GM21381 (cell line): ENCODE results near the gene CTXND1.

Experiments
- ATAC-seq: cut with Tn5 transposase; IDR thresholded peaks from one replicate; pipeline ENCODE4 v1.9.1; 2021; ENCODE audit warnings: mild to moderate bottlenecking, moderate library complexity; ENCODE audit not compliant: unreplicated experiment

The CTXND1 gene

DNA sequence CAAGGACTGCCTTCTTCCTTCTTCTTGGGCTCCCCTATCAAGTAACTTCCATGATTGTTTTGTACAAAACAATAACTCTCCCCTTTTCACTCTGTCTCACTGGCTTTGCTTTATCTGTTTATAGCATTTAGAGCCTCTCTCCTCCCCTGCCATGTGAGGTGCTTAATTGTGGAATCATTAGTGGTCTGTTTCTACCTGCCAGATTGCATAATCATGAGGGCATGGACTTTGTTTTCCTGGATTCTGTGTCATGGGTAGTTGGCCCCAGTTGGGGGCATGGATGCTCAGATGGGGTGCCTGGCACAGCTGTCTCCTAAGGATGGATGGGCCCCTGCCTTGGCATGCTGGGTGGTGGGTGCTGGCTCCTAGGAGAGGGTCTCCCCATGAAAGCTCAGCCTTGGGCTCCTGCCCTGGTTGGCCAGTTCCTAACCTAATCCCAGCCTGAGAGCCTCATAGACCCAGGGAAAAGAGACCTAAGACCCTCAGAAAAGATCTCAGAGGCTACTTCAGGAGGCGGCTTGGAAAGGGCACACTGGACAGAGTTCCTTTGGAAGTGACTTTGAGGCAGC lies 8.0 kb upstream of the CTXND1 start:
- no peak for ATAC-seq

DNA sequence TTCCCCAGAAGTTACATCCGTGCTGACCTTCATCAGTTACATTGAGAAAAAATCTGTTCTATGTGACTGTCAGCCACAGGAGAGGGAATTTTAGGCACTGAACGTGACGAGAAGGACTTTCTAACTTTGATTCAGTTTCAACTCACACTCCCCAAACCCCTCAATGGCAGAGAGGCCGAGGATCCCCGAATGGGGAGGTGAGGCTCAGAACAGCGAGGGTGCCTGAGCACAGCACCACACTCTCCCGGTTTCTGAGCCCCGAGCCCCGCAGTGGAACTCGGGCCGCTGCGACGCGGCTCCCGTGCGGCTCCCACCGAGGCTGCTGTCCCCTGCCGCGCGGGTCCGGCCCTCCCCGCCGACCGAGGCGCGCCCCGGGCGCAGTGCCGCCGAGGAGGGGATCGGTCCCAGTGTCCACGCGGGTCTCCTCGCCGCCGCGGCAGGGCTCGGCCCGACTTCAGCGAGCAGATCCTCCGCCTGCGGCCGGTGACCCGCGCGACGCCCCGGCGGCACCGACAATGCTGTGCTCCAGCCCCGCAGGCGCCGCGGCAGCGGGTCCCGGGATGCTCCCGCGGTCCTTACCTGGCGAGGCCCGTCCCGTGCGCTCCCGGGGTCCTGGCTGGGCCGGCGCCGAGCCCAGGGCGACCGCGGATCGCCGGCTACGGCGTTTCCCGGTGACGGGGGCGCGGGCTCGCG lies 439 bp downstream of the CTXND1 start:
- no peak for ATAC-seq

DNA sequence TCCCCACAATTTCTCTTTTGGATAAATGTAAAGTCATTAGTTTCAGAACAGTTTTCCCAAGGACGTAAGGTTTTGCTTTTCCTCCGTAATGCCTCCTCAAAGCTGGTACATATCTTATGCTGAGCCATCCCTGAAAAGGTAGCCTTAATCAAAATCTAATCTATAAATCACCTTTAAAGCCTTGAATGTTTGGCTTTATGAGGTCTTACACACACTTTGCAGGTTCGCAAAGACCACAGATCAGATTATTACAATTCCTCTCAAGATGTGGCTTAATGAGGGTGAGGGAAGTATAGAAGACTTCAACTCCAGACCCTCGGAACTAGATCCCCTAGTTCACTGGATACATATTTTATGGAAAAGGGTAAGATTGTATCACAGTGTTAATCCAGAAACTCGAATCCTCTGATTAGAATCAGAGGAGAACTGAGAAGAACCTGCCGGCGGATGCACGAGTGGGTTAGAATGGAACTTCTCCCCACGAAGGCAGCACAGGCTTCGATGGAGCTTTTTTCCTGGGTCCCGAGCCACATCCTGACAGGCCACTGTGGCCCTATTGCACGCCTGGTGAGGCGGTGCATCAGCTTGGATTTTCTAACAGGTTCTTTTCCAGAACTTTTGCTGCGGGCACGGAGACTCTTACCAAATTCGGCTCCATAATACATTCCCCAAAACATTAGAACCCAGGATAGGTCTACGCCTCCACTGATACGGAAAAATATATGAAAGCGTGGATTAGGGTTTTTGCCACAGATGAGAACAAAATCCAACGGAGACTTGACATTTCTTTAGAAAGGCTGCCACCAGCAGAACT lies 1.2 kb downstream of the CTXND1 start:
- ATAC-seq = no peak

DNA sequence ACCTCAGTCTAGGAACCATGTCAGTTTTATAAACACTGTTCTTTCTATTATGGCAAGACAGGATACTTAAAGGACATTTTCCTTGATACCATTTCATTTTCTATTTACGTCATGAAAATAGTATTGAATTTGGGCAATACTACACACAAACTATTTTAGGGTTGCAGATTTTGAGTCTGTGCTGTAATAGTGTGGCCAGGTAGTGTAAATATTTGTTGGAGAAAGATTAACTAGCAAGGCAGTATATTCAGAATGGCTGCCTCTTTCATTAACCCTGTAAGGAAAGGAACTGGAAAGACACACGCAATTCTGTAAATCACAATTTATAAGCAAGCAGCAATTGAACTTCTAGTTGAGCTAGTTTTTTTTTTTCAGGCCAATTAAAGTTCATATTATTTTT lies 2.0 kb downstream of the CTXND1 start:
- ATAC-seq = no peak

DNA sequence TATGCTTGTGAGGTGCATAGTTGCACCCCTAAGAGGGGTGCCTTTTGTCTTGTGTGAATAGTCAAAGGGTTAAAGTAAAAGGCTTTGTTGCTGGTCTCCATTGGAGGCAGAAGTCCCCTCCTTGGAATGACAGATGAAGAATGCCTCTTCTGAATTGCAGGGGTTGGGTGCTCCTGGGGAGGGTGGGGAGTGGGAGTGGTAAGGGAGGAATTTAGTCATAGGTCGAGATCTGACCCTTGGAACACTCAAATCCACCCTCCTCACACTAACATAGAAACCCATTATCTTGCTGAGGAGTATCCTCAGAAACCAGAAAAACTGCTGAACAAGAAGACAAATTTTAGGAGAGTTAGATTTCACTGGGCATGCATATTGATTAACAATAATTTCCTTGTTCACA lies 4.7 kb downstream of the CTXND1 start:
- no peak for ATAC-seq

DNA sequence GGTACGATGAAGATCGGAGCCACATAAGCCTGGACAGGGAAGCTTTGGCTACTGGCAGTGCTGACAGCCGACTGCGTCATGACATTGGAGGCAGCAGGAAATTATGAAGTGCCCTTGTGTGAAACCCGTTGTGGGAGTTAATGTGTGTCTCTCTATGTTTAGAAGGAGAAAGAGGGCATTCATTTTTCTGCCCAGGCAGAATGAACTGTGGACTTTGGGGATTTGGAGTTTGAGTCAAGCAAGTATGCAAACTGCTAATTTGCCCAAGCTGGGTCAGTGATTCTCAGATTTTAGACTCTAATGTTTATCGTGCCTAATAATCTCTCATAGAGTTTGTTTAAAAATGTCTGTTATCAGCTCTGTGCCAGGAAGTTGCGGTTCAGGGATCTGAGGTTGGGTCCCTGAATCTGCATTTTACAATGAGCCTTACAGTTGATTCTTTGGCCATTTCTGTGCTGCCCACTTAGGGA lies 5.6 kb downstream of the CTXND1 start:
- ATAC-seq = no peak

DNA sequence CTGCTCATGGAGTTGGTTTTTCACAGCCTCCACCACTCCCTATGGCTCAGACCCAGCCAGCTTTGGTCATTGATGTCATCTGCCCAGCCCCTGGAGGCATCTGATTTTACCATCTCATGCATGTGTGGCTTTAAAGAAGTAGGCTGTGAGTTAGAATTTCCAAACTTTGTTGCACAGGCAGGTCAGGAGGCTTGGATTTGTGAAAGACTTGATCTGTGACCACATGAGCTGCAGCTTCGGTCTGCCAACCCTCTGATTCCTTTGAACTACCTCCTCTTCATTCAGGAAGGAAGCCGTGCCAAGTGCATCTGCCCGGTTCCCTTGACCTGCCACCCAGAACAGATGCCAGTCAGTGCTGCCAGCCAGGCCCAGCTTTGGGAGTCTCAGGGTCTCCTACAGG lies 9.2 kb downstream of the CTXND1 start:
- ATAC-seq = no peak

DNA sequence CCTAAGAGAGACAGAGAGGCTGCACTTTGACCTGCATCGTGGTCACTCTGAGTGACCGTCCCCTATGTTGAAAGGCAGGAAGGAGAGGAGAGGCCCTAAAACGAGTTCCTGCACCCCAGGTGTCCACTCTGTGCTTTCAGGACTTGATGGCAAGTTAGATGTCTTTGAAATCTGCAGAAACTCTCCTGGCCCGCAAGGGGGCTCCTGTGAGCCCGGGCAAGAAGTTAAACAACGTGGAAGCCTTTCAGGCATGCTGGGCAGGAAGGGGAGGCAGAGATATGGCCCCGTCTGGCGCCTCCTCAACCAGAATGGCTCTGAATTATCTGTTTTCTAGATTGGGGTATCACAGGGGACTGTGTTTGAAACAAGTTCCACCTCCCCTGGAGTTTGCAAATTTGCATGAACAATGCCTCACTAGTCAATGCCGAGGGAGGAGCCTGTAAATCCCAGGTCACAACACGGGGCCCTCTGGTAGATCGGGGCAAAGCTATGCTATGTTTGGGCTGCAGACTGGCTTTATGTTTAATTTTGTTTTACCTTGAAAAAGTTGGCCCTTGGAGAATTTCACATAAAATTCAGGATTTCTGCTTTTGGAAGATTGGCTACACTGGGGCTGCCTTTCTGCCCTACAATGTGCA lies 9.8 kb downstream of the CTXND1 start:
- no peak for ATAC-seq

DNA sequence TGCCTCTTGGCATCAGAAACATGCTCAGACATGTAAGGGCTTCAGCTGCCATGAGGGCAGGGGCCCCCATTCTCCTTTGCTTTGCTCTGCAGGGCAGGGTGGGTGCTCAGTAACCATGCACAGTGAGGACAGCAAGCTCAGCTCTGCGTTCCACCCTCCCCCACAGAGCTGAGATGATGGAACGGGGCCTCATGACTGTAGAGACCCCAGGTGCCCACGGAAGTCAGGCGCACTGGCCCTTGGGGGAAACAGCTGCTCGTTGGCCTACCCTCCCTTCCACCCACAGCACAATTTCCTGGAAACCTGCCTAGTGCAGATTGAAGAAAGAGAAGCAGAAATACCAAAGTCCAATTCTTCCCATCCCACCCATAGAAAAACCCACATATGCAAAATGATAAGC lies 10.5 kb downstream of the CTXND1 start:
- no peak for ATAC-seq

DNA sequence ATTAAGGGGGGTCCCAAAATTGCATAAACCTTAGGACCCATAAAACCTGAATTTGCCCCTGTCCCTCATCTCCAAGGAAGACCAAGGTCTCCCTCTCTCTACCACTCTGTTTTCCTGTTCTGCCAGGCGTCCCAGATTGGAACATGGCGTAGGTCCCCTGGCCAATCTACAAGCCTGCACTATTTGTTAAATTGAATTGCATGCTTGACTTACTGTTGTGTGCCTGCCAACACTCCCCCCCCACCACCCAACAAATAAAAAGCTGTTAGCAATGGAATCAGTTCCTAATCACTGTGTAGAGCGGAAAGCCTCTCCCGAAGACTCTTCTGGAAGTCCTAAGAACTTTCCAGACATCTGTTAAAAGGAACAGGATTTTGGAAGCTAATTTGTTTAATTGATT lies 11.7 kb downstream of the CTXND1 start:
- ATAC-seq = no peak

DNA sequence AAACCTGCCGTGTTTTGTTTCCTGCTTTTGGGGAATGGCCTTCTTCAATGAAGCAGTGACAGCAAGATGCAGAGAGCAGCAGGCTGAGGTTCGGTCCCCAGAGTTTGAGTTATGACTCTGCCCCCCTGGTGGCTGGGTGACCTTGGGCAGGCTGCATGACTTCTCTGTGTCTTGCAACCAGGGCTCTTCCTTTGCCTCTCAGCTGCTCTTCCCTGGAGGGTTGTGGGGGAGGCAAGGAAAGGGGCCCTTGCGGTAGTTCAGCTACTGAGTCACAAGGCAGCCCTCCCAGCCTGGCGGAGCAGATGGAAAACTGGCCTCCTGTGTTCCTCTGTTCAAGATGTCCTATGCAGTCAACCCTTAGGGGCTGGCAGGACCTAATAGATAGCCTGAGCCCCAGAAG lies 17.1 kb downstream of the CTXND1 start:
- ATAC-seq = no peak

DNA sequence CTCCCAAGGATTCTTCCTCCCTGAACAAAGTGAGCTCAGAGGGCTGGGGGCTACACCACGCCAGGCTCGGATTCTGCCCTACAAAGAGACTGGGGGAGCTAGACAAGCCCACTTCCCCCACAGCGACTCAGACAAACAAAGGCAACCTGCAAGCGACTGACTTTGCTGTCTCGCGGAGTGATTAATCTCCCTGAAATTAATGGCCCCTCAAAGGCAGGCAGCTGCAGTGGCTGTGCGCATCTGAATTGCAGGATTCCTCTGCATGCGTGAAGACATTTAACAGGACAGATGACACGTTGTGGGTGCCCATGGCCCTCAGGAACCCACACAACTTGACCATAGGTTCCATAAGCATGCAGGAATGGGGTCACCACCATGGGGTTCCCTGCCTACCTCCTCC lies 18.4 kb downstream of the CTXND1 start:
- no peak for ATAC-seq

DNA sequence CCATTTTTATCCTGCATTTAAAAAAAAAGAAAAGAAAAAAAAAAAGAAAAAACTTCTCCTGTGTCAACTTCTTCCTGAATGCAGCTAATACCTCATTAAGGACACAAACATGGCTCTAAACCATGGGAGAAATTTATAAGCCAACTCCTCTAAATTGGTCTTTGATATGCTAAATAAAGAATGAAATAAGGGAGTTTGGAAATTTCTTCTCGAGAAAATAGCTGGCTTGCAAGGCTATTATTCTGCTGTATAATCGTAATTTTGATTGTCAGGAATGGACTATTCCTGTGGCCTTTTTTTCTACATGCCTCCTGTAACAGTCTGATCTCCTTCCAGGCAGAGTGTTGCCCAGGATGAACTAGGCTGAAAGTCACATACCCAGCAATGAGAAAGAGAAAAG lies 20.6 kb downstream of the CTXND1 start:
- no peak for ATAC-seq

DNA sequence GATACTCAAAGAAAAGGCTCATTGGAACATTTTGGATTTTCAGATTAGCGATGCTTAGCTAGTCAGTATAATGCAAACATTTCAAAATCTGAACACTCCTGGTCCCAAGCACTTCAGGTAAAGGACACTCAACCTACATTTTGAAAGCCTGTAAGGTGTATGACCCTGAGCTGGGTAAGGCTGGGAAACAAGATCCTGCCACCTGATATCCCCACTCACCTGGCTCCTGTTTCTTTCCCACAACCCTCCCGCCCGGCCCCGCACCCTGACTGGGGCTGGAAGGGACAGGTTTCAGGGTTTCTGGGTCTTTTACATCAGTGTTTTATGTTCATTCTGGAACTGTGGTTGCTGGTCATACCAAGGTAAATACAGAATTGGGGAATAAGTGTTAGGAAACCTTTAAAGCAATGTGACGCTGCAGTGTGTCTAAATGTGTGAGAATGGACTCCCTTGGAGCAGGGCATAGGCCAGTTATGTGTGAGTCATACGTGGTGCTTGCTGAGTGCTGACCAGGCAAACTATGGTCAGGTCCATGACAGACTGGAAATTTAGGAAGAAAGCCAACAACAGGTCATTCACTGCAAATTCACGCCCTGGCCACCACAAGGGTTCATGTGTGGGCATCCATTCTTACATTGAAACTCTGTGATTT lies 22.9 kb downstream of the CTXND1 start:
- no peak for ATAC-seq

DNA sequence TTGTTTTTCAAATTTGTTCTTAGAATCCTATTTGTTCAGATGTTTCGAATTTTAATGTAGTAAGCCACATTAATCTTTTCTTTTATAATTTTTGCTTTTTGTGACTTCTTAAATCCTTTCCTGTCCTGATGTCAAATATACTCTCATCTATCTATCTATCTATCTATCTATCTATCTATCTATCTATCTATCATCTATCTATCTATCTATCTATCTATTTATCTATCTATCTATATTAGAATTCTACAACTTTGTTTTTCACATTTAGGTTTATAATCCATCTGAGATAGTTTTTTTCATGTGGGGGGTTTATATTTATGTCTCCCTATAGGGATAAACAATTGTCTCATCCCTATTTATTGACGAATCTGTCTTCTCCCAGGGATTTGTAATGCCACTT lies 32.1 kb downstream of the CTXND1 start:
- no peak for ATAC-seq

DNA sequence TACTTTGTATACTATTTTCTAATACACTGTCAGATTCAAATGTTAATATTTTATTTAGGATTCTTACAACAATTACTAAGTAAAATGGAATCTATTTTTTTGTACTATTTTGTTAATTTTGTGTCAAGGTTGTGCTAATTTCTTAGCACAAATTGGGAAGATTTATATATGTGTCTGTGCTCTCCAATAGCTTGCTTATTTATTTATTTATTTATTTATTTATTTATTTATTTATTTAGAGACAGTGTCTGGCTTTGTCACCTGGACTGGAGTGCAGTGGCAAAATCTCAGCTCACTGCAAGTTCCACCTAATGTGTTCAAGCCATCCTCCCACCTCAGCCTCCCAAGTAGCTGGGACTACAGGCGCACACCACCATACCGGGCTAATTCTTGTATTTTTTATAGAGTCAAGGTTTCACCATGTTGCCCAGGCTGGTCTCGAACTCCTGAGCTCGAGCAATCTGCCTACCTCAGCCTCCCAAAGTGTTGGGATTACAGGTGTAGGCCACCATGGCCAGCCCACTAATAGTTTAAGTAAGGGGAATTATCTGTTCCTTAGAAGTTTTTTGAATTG lies 34.6 kb downstream of the CTXND1 start:
- ATAC-seq = no peak

DNA sequence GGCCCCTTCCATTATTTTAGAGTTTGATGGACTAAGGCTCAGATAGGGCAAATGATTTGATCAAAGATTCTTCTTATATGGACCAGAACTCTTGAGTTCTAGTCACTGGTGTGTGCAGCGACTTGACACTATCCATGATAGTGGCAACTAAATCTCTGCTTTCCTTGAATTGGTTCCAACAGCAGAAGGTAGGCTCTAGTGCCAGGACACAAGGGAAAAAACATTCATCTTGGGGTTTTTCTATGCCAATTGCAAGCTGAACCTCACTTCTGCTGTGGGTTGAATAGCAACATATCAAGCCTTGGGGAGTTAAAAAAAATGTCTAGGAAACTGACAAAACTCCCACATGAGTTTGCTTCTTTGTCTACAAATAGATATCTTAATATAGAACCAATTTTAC lies 35.1 kb downstream of the CTXND1 start:
- no peak for ATAC-seq

DNA sequence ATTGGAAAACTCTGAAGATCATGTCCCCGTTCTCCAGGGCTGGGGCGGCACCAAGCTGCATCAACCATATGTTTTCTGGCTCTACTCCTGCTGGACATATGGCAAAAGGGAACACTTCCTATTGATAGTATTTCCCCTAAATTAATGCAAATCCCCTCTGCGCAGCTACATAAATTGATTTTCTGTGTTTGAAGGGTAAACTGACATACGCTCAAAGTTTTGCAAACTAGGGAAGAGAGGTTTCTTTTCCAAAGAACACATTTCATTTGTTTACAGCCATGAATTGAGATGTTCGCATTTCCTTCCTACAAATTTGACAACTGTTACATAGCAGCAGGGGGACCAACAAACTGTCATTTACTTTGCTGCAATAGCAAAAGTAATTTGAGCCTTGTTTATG lies 35.9 kb downstream of the CTXND1 start:
- no peak for ATAC-seq

DNA sequence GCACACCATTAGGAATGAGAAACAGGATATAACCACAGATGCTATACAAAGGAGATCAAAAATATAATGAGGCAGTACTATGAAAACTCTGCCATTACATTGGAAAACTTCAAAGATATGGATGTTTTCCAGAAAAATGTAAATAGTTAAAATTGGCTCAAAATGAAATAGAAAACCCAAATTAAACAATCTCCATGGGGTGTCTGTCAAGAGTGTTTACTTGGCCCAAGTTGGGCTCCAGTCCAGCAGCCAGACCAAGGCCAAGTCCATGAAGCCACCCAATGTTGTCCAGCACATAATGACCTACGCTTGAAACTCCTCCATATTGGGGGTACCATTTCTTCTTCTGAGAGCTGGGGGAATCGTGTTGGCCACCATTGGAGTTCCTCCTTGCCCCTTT lies 37.1 kb downstream of the CTXND1 start:
- no peak for ATAC-seq

DNA sequence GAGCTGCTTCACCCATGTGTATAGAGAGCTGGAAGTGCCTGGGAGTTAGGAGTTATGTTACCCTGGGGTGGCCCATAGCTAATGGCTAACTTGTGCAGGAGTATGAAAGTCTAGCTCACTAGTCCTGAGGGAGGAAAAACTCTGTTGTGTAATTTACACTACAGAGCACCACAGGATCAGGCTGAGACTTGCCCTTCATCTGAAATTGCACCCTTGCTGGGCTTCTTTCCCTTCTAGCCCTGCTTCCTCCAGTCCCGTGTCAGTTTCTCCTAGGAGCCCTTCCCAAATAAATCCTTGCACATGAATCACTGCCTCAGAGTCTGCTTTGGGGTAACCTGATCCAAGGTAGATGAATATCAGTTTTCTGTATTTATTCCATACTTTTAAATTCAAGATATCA lies 40.0 kb downstream of the CTXND1 start:
- ATAC-seq = no peak
